ENCODE data around the gene RAP2C.

- TF ChIP-seq, protein P1, sequence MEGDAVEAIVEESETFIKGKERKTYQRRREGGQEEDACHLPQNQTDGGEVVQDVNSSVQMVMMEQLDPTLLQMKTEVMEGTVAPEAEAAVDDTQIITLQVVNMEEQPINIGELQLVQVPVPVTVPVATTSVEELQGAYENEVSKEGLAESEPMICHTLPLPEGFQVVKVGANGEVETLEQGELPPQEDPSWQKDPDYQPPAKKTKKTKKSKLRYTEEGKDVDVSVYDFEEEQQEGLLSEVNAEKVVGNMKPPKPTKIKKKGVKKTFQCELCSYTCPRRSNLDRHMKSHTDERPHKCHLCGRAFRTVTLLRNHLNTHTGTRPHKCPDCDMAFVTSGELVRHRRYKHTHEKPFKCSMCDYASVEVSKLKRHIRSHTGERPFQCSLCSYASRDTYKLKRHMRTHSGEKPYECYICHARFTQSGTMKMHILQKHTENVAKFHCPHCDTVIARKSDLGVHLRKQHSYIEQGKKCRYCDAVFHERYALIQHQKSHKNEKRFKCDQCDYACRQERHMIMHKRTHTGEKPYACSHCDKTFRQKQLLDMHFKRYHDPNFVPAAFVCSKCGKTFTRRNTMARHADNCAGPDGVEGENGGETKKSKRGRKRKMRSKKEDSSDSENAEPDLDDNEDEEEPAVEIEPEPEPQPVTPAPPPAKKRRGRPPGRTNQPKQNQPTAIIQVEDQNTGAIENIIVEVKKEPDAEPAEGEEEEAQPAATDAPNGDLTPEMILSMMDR (IDR thresholded peaks at IDR 0.05; ENCODE audit: insufficient read depth, low read depth, low read length), result no peak
- TF ChIP-seq EZH2 (IDR thresholded peaks at IDR 0.05; ENCODE audit: insufficient read depth, low read length), result no peak
Observed at GRCh38 chrX:132266583-132267355, 47.5 kb upstream of the RAP2C start.

Data from astrocyte (in vitro differentiated cells and primary cell).